ENCODE data around the gene ATG14. TPM values are rescaled to one million over a fixed set of nuclear protein-coding genes. Genes with fewer than 3 reads are reported as not detected.

ATG14 gene
- total RNA-seq, 1 donor from 2014 or later = 11.4 TPM

DNA sequence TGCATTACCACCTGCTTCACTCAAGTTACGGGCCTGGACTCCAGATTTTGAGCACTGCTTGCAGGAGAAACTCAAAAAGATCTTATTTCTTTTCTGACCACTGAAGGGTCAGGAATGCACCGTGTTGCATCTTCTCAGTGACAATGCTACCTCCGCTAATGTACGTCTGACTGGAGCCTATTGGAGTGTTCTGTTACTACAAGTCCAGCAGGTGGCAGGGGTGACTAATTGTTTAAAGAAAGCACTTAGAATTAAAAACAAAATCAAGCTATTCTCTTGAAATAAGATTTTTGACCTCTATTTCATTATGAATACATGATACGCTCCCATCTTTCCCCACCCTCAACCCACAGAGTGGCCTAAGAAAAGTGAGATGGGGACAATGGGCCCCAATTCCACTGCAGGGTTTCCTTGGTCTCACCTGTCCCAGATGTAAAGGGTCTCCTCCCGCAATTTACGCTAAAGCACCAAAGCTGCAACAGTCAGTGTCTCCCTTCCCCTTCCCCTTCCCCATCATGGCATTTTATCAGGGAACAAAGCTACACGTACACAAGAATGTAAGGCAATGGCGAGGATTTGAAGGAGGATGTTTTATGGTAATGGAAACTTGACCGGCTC is 26.5 kb upstream of the ATG14 start:
- TF ChIP-seq, protein P1, sequence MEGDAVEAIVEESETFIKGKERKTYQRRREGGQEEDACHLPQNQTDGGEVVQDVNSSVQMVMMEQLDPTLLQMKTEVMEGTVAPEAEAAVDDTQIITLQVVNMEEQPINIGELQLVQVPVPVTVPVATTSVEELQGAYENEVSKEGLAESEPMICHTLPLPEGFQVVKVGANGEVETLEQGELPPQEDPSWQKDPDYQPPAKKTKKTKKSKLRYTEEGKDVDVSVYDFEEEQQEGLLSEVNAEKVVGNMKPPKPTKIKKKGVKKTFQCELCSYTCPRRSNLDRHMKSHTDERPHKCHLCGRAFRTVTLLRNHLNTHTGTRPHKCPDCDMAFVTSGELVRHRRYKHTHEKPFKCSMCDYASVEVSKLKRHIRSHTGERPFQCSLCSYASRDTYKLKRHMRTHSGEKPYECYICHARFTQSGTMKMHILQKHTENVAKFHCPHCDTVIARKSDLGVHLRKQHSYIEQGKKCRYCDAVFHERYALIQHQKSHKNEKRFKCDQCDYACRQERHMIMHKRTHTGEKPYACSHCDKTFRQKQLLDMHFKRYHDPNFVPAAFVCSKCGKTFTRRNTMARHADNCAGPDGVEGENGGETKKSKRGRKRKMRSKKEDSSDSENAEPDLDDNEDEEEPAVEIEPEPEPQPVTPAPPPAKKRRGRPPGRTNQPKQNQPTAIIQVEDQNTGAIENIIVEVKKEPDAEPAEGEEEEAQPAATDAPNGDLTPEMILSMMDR (conservative IDR thresholded peaks at IDR 0.05) = peak; percentile 69
- no peak for DNase-seq (ENCODE audit: extremely low spot score, unreplicated experiment)
- H3K4me3 Mint-ChIP-seq = no peak overlapping the region
- peaks cover 5% of the 10 kb centered on the region for H3K4me1 Mint-ChIP-seq (ENCODE audit: unreplicated experiment)
- peaks cover 14% of the 10 kb centered on the region for H3K27me3 Mint-ChIP-seq
- H3K9me3 Mint-ChIP-seq = peaks cover 5% of the 10 kb centered on the region
- H3K36me3 Mint-ChIP-seq = no peaks in the 10 kb centered on the region
- no peak overlapping the region for H3K27ac Mint-ChIP-seq

DNA sequence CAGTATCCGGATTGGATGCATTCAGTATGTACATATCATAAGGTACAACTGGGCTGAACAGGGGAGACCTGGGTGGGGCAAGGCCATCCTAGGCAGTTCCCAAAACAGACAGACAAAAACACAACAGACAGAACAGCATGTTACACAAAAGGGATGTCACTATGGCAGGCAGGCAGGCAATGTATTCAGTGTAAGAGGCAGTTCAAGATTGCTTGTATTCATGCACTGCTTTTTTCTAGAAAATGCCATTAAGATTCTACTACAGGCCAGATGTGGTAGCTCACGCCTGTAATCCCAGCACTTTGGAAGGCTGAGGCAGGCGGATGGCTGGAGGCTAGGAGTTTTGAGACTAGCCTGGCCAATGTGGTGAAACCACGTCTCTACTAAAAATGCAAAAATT is 25.3 kb upstream of the ATG14 start:
- Mint-ChIP-seq H3K9me3 (no peaks in the 10 kb centered on the region), H3K4me1 (ENCODE audit: unreplicated experiment) (peaks cover 5% of the 10 kb centered on the region), H3K4me3 (no peak overlapping the region), H3K36me3 (no peaks in the 10 kb centered on the region), H3K27ac (no peak overlapping the region), H3K27me3 (peaks cover 12% of the 10 kb centered on the region)
- no peak for DNase-seq (ENCODE audit: extremely low spot score, unreplicated experiment)
- TF ChIP-seq, protein P1 (conservative IDR thresholded peaks at IDR 0.05) = no peak

DNA sequence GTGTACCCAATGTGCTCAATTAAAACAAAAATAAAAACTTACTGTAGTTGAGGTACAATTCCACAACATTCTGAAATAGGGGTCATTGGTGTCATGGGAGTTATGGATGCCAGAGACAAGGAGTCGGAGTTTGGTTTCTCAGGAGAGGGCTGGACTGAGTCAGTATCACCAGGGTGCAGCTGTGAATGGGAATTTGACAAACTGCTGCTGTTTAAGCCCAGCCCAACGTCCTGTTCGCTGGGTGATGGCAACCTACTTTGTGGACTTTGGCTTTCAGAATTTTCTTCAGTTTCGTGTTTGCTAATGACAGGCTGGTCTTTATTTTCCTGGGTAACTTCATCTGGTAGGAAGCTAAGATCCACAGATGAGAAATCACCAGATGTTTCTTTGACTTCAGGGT is 24.9 kb upstream of the ATG14 start:
- Mint-ChIP-seq H3K9me3 (no peaks in the 10 kb centered on the region), H3K4me3 (no peak overlapping the region), H3K36me3 (no peaks in the 10 kb centered on the region), H3K27me3 (peaks cover 12% of the 10 kb centered on the region), H3K4me1 (ENCODE audit: unreplicated experiment) (peaks cover 5% of the 10 kb centered on the region), H3K27ac (no peak overlapping the region)
- DNase-seq (ENCODE audit: extremely low spot score, unreplicated experiment) = no peak
- TF ChIP-seq, protein P1 (conservative IDR thresholded peaks at IDR 0.05) = no peak

DNA sequence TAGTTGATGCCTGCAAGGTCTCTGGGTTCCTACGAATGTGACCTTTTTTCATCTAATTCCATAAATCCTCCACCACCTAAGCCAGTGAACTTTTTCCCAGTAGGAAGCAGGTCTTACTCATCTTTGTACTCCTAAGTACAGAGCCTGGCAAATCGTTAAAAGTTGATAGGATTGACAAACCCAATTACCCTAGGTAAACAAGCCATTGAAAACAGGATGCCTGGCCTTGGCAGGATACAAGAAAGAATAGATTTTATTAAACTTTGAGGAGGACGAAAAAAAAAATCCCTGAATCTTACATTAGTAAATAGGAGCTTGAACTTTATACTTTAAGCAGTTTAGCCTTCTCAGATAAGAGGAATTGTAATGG is 23.2 kb upstream of the ATG14 start:
- no peaks in the 10 kb centered on the region for H3K36me3 Mint-ChIP-seq
- H3K27me3 Mint-ChIP-seq = peaks cover 12% of the 10 kb centered on the region
- H3K4me1 Mint-ChIP-seq (ENCODE audit: unreplicated experiment) = peaks cover 8% of the 10 kb centered on the region
- no peaks in the 10 kb centered on the region for H3K9me3 Mint-ChIP-seq
- no peak overlapping the region for H3K4me3 Mint-ChIP-seq
- H3K27ac Mint-ChIP-seq = no peak overlapping the region
- no peak for DNase-seq (ENCODE audit: extremely low spot score, unreplicated experiment)
- TF ChIP-seq, protein P1 (conservative IDR thresholded peaks at IDR 0.05) = no peak

DNA sequence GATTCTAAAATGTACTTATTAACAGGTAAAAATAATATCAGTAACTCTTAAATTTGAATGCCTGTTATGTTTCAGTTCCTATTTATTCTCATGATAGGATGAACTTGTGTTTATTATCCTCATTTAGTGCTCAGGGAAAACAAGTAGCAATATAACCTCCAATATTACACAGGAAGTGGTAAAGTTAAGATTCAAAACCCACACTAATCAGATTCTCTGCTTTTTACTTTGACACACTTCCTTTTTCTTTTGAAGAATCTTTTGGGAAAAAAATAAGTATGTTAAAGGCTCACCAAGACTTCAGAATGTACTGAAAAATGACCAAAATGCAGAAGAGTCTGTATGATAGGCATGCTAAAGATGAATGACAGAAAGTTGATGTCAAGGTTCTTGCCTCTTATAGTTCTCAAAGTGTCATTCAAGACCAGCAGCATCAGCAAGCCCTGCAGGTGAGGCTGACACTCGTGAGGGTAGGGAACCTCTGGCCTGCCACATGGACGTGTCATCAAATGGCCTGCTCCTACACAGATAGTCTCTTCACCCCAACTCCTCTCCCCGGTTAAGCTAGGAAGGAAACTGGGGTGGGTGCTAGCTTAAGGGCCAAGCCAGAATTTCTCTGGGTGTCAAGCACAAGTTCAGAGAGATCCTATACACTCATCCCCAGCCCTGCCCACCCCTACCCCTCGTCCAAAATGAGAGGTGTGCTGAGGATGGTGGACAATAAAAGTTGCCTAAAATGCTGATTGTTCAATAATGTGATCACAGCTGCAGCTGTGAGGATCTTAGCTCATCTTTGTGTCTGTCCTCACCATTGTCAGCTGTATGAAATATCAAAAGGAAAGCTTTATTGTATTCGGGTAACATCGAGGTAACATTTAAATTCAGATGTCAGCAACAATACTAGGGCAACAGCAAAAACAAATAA is 22.5 kb upstream of the ATG14 start:
- no peaks in the 10 kb centered on the region for H3K36me3 Mint-ChIP-seq
- peaks cover 12% of the 10 kb centered on the region for H3K27me3 Mint-ChIP-seq
- H3K27ac Mint-ChIP-seq = no peak overlapping the region
- no peaks in the 10 kb centered on the region for H3K9me3 Mint-ChIP-seq
- DNase-seq (ENCODE audit: extremely low spot score, unreplicated experiment) = no peak
- H3K4me1 Mint-ChIP-seq (ENCODE audit: unreplicated experiment) = peaks cover 8% of the 10 kb centered on the region
- TF ChIP-seq, protein P1 (conservative IDR thresholded peaks at IDR 0.05) = no peak
- no peak overlapping the region for H3K4me3 Mint-ChIP-seq
